ENCODE data around the gene UBFD1.
"Not testable (repeated sequence)": the region's sequence is repeated elsewhere in the genome, so short reads cannot be mapped to it uniquely, and the experiment has no call there.

The UBFD1 gene

GRCh38 chr16:23608194-23608593 lies 50.7 kb downstream of the UBFD1 start:
- no peak for DNase-seq (ENCODE audit: low read depth in 2 of 2)

- DNase-seq (ENCODE audit: low read depth in 2 of 2), result no peak
Measured at GRCh38 chr16:23609929-23610328, 52.4 kb downstream of the UBFD1 start.

- DNase-seq (ENCODE audit: low read depth in 2 of 2), result not testable (repeated sequence)
Measured at GRCh38 chr16:23610905-23611304, 53.4 kb downstream of the UBFD1 start.

GRCh38 chr16:23611936-23612335 lies 54.4 kb downstream of the UBFD1 start:
- no peak for DNase-seq (ENCODE audit: low read depth in 2 of 2)

GRCh38 chr16:23615805-23616204 lies 58.3 kb downstream of the UBFD1 start:
- no peak for DNase-seq (ENCODE audit: low read depth in 2 of 2)
